ENCODE results near the gene PIEZO2.

- TF ChIP-seq, protein P1, sequence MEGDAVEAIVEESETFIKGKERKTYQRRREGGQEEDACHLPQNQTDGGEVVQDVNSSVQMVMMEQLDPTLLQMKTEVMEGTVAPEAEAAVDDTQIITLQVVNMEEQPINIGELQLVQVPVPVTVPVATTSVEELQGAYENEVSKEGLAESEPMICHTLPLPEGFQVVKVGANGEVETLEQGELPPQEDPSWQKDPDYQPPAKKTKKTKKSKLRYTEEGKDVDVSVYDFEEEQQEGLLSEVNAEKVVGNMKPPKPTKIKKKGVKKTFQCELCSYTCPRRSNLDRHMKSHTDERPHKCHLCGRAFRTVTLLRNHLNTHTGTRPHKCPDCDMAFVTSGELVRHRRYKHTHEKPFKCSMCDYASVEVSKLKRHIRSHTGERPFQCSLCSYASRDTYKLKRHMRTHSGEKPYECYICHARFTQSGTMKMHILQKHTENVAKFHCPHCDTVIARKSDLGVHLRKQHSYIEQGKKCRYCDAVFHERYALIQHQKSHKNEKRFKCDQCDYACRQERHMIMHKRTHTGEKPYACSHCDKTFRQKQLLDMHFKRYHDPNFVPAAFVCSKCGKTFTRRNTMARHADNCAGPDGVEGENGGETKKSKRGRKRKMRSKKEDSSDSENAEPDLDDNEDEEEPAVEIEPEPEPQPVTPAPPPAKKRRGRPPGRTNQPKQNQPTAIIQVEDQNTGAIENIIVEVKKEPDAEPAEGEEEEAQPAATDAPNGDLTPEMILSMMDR (IDR thresholded peaks at IDR 0.05), result no peak
- TF ChIP-seq POLR2AphosphoS5 (IDR thresholded peaks at IDR 0.05) (no peak), POLR2A (IDR thresholded peaks at IDR 0.05) (no peak)
Observed at GRCh38 chr18:10771053-10771709, 378.2 kb downstream of the PIEZO2 start.

Measured in breast epithelium (tissue), 3 donors.